Upper lobe of left lung (tissue), 6 donors: ENCODE measurements around the gene ACTN4. TPM values are rescaled to one million over a fixed set of nuclear protein-coding genes. Genes with fewer than 3 reads are reported as not detected.

Experiments used
- ATAC-seq, 2 donors: fragments of 200-7000 bp; cut with Tn5 transposase; one replicate each; pipeline ENCODE4 v1.9.1; 2022; ENCODE audit warnings: mild to moderate bottlenecking in 2 of 2, moderate library complexity in 2 of 2; ENCODE audit not compliant: low FRiP score in 2 of 2
- DNase-seq, 2 donors: peaks; one replicate each; pipeline ENCODE4 v3.0.0-alpha.2; 2019 to 2020
- H3K27ac ChIP-seq, 4 donors: fragments of 200-600 bp; sonication (generic); one replicate each; pipeline ENCODE4 v1.5.1; 2016 to 2019
- H3K27me3 ChIP-seq, 4 donors: fragments of 200-600 bp; sonication (generic); one replicate each; pipeline ENCODE4 v1.5.1; 2017 to 2019
- H3K36me3 ChIP-seq, 4 donors: fragments of 200-600 bp; sonication (generic); one replicate each; pipeline ENCODE4 v1.5.1; 2016 to 2019
- H3K4me1 ChIP-seq, 4 donors: fragments of 200-600 bp; sonication (generic); one replicate each; pipeline ENCODE4 v1.5.1; 2018 to 2019
- H3K4me3 ChIP-seq, 4 donors: fragments of 200-600 bp; sonication (generic); one replicate each; pipeline ENCODE4 v1.5.1; 2017 to 2019; ENCODE audit warnings: mild to moderate bottlenecking in 2 of 4, moderate library complexity in 1 of 4
- H3K9me3 ChIP-seq, 4 donors: fragments of 200-600 bp; sonication (generic); one replicate each; pipeline ENCODE4 v1.5.1; 2018 to 2019
- EP300 ChIP-seq, 4 donors: sonication (generic); formaldehyde crosslinking; IDR thresholded peaks; one replicate each; pipeline ENCODE4 v1.5.1; 2017; ENCODE audit warnings: antibody characterized with exemption in 4 of 4, control low read depth in 2 of 4
- POLR2A ChIP-seq, 4 donors: fragments of 450-650 bp; IDR thresholded peaks; one replicate each; pipeline ENCODE4 v1.5.1; 2016 to 2017; ENCODE audit warnings: antibody characterized with exemption in 4 of 4, mild to moderate bottlenecking in 2 of 4
- POLR2AphosphoS5 ChIP-seq, 2 donors: sonication (generic); formaldehyde crosslinking; IDR thresholded peaks; one replicate each; pipeline ENCODE4 v1.5.1; 2017; ENCODE audit warnings: antibody characterized with exemption in 2 of 2
- WGBS, 2 donors: methylation state at CpG; one replicate each; pipeline ENCODE4 v1.1.5; 2017 to 2018; 5-methylcytosine and 5-hydroxymethylcytosine counted together
- total RNA-seq, 6 donors: library from RNA; depleted of rRNA in 4 of 6; stranded (reverse); fragments of >200 nt in 4 of 6; gene quantifications; one replicate each; pipeline versions ENCODE4 v1.1.0 to v1.2.1, GENCODE V29; 2016 to 2021
- TF ChIP-seq, protein P1 (sequence below), 6 experiments: fragments of 450-650 bp in 4 of 6; fragments of 200-600 bp in 2 of 6; sonication (generic) in 2 of 6; IDR thresholded peaks; one replicate each; pipeline ENCODE4 v1.5.1; 2016 to 2019; ENCODE audit warnings: antibody characterized with exemption in 6 of 6
- donor health status: DM: no; HTN: no; CAD: no; lungs with moderate emphysema.
- donor health status: DM: no; HTN: yes; CAD: no; lungs with severe emphysema.

ACTN4 gene
- total RNA-seq, 6 donors from 2014 or later = 162 to 636 (median 512) TPM

- Histone ChIP-seq H3K4me3 (no peak overlapping the region), H3K9me3 (no peaks in the 10 kb centered on the region), H3K27me3 (no peaks in the 10 kb centered on the region), H3K36me3 (peaks cover 0 to under 1% (median 0%) of the 10 kb centered on the region in 4 donors), H3K4me1 (peaks cover 96 to 100% (median 98%) of the 10 kb centered on the region in 4 donors), H3K27ac (peak overlapping the region; percentile 92 to 96 (median 93))
- DNase-seq = peak in 1 of 2 donors; percentile 84
- WGBS, 2 donors = 20 to 24% methylated on average over 6 to 7 of the region's 7 CpGs
- ATAC-seq = peak; percentile 79 to 83
- TF ChIP-seq POLR2A (IDR thresholded peaks at IDR 0.05) = peak in 1 of 4 donors; percentile 32
- TF ChIP-seq POLR2AphosphoS5 (IDR thresholded peaks at IDR 0.05) = no peak
Observed at GRCh38 chr19:38684078-38684861, 36.8 kb downstream of the ACTN4 start.

- DNase-seq (no peak), ATAC-seq (no peak)
- TF ChIP-seq POLR2AphosphoS5 (IDR thresholded peaks at IDR 0.05) (no peak), EP300 (IDR thresholded peaks at IDR 0.05) (no peak), POLR2A (IDR thresholded peaks at IDR 0.05) (no peak)
- TF ChIP-seq, protein P1, sequence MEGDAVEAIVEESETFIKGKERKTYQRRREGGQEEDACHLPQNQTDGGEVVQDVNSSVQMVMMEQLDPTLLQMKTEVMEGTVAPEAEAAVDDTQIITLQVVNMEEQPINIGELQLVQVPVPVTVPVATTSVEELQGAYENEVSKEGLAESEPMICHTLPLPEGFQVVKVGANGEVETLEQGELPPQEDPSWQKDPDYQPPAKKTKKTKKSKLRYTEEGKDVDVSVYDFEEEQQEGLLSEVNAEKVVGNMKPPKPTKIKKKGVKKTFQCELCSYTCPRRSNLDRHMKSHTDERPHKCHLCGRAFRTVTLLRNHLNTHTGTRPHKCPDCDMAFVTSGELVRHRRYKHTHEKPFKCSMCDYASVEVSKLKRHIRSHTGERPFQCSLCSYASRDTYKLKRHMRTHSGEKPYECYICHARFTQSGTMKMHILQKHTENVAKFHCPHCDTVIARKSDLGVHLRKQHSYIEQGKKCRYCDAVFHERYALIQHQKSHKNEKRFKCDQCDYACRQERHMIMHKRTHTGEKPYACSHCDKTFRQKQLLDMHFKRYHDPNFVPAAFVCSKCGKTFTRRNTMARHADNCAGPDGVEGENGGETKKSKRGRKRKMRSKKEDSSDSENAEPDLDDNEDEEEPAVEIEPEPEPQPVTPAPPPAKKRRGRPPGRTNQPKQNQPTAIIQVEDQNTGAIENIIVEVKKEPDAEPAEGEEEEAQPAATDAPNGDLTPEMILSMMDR (IDR thresholded peaks at IDR 0.05) = no peak
- Histone ChIP-seq H3K9me3 (no peaks in the 10 kb centered on the region), H3K4me3 (no peak overlapping the region), H3K27ac (peak overlapping the region; percentile 92 to 96 (median 93)), H3K4me1 (peaks cover 90 to 98% (median 93%) of the 10 kb centered on the region in 4 donors), H3K27me3 (no peaks in the 10 kb centered on the region), H3K36me3 (peaks cover 0 to 5% (median 0%) of the 10 kb centered on the region in 4 donors)
- WGBS, 2 donors = 85 to 89% methylated on average over 10 to 14 of the region's 15 CpGs
Observed at GRCh38 chr19:38684862-38685665, 37.6 kb downstream of the ACTN4 start.

- WGBS, 2 donors = 24 to 34% methylated on average over 9 to 10 of the region's 10 CpGs
- no peak overlapping the region for H3K4me3 ChIP-seq
- TF ChIP-seq, protein P1 (IDR thresholded peaks at IDR 0.05) = peak; percentile 18 to 83 (median 52)
- TF ChIP-seq EP300 (IDR thresholded peaks at IDR 0.05) = no peak
- peaks cover 0 to 10% (median 0%) of the 10 kb centered on the region in 4 donors for H3K36me3 ChIP-seq
- no peaks in the 10 kb centered on the region for H3K9me3 ChIP-seq
- no peak for DNase-seq
- peak overlapping the region; percentile 92 to 96 (median 93) for H3K27ac ChIP-seq
- no peak for ATAC-seq
- no peaks in the 10 kb centered on the region for H3K27me3 ChIP-seq
- peaks cover 87 to 98% (median 91%) of the 10 kb centered on the region in 4 donors for H3K4me1 ChIP-seq
Observed at GRCh38 chr19:38685666-38686529, 38.4 kb downstream of the ACTN4 start.

DNA sequence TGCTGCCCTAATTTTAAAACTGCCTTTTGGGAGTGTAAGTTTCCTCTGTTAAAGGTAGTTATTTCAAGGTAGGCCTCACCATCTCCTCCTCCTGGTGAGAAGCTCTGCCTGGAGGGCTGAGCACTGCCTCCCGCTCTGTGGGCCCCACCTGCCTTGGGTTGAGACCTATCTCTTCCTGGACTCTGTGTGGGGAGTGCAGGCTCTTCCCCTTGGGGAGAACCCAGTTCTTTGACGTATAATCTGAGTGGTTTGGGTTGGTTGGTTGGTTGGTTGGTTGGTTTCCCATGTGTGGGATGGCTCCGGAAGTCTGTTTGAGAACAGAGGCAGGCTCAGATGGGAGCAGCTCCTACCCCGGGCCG, 39.1 kb downstream of the ACTN4 start:
- no peak for DNase-seq
- H3K27me3 ChIP-seq = no peaks in the 10 kb centered on the region
- peaks cover 0 to 10% (median 0%) of the 10 kb centered on the region in 4 donors for H3K36me3 ChIP-seq
- ATAC-seq = no peak
- peak overlapping the region; percentile 92 to 96 (median 93) for H3K27ac ChIP-seq
- 69 to 78% methylated on average over 5 of the region's 5 CpGs for WGBS, 2 donors
- no peaks in the 10 kb centered on the region for H3K9me3 ChIP-seq
- peaks cover 85 to 98% (median 89%) of the 10 kb centered on the region in 4 donors for H3K4me1 ChIP-seq
- no peak overlapping the region for H3K4me3 ChIP-seq
- TF ChIP-seq, protein P1 (IDR thresholded peaks at IDR 0.05) = no peak
- no peak for TF ChIP-seq EP300 (IDR thresholded peaks at IDR 0.05)
